Measurements from ENCODE around the gene AZI2.

Gene AZI2

DNA sequence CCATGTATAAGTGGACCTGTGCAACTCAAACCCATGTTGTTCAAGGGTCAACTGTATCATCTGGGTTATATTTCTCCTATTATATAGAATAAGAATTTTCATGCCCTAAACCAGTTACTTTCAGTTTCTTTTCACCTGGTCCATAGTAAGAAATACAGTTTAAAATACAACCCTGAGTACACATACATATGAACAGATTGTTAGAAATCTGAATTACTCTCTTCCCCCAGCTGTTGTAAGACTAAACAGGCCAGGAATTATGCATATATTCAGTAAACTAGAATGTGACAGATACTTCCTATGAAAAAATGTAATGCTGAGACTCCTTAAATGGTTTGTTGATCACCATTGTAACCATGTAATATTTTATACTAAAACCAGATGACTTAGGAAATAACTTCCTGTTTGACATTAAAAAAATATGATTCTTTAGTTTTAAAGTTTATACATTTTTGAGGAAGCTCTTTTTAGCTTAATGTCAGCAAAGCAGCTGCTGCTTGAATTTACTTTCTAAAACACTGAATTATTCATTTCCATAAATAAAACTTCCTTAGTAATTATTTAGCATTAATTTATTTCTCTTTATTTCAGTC is 52.6 kb downstream of the AZI2 start:
- H3K9ac ChIP-seq (ENCODE audit: low read length): peak overlapping the region; percentile 3
- no peak overlapping the region for H3K4me3 ChIP-seq (ENCODE audit: low read length)
- H3K27me3 ChIP-seq (ENCODE audit: control insufficient read depth, insufficient read depth, low read length): no peaks in the 10 kb centered on the region
- no peaks in the 10 kb centered on the region for H3K36me3 ChIP-seq (ENCODE audit: control insufficient read depth, insufficient read depth, low read length)
- no peaks in the 10 kb centered on the region for H3K9me3 ChIP-seq (ENCODE audit: control insufficient read depth, low read length)
- no peaks in the 10 kb centered on the region for H3K4me1 ChIP-seq (ENCODE audit: control insufficient read depth, insufficient read depth, low read length)

DNA sequence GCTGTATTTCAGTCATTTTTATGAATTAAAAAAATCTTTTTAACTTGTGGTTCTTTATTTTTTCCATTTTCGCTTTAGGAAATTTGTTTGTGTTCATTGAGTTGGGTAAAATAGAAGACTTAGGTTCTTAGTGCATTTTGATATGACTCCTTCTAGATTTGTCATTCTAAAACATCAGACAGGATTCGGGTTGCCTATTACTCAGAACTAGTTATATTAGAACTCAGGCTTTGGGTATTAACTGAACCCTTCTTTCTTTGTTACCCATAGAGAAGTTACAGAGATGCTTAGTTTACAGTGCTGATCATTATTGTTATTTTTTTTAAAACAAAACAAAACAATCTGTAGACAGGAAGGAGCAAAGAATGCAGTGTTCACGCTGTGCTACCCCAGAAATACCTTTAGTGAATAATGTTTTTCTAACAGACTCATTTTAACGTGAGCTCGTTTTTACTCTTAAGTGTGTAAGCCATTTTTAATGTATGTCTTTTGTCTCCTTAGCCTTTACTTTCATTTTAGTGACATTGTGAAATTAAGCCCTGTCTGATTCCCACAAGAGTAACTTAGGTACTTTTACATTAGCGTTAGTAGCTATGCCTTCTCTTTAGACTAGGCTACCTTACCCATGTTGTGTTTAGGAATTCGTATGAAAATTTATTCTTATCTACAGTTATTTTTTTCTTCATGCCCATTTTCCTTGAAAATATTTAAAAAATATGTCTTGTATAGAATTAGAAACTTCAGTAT is 53.8 kb downstream of the AZI2 start:
- H3K4me3 ChIP-seq (ENCODE audit: low read length): no peak overlapping the region
- H3K9me3 ChIP-seq (ENCODE audit: control insufficient read depth, low read length): no peaks in the 10 kb centered on the region
- no peaks in the 10 kb centered on the region for H3K27me3 ChIP-seq (ENCODE audit: control insufficient read depth, insufficient read depth, low read length)
- H3K4me1 ChIP-seq (ENCODE audit: control insufficient read depth, insufficient read depth, low read length): no peaks in the 10 kb centered on the region
- no peak overlapping the region for H3K9ac ChIP-seq (ENCODE audit: low read length)
- H3K36me3 ChIP-seq (ENCODE audit: control insufficient read depth, insufficient read depth, low read length): no peaks in the 10 kb centered on the region

DNA sequence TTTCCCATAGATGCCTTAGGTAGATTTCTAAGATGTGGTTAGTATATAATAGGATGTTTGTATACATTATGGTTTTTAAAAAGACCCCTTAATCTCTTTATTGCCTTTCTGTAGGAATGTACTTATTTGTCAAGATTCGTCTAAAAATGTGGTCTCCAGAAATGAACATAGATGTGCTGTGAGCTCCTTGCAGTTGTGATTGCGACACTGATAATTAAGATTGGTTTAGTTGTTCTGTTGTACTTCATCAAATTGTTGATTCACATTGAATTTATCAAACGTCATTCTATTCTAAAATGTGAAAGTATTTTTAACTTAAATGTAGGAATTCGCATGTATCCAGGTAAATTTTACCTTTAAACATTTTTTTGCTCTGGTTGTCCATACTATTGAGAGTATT is 56.0 kb downstream of the AZI2 start:
- Histone ChIP-seq H3K9me3 (ENCODE audit: control insufficient read depth, low read length) (no peaks in the 10 kb centered on the region), H3K4me1 (ENCODE audit: control insufficient read depth, insufficient read depth, low read length) (no peaks in the 10 kb centered on the region), H3K36me3 (ENCODE audit: control insufficient read depth, insufficient read depth, low read length) (no peaks in the 10 kb centered on the region), H3K27me3 (ENCODE audit: control insufficient read depth, insufficient read depth, low read length) (no peaks in the 10 kb centered on the region), H3K9ac (ENCODE audit: low read length) (no peak overlapping the region), H3K4me3 (ENCODE audit: low read length) (no peak overlapping the region)

- no peaks in the 10 kb centered on the region for H3K36me3 ChIP-seq (ENCODE audit: control insufficient read depth, insufficient read depth, low read length)
- H3K27me3 ChIP-seq (ENCODE audit: control insufficient read depth, insufficient read depth, low read length): no peaks in the 10 kb centered on the region
- H3K4me3 ChIP-seq (ENCODE audit: low read length): no peak overlapping the region
- no peaks in the 10 kb centered on the region for H3K4me1 ChIP-seq (ENCODE audit: control insufficient read depth, insufficient read depth, low read length)
- no peak overlapping the region for H3K9ac ChIP-seq (ENCODE audit: low read length)
- H3K9me3 ChIP-seq (ENCODE audit: control insufficient read depth, low read length): no peaks in the 10 kb centered on the region
Measured at GRCh38 chr3:28291577-28291976, 57.0 kb downstream of the AZI2 start.

DNA sequence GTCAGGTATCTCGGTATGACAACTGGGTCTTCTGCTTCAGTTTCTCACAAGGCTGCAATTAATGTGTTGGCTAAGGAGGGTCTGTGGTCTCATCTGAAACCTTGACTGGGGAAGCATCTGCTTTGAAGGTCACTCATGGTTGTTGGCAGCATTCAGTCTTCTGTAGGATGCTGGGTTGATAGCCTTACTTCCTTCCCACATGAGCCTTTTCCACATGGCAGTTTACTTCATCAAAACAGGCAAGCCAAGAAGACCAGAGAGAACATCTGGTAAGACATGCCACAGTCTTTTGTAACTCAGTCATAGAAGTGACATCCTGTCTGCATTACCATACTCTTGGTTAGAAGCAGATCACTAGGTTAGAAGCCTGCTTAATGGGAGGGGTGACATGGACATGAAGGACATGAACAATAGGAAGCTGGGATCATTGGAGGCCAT is 57.7 kb downstream of the AZI2 start:
- Histone ChIP-seq H3K4me1 (ENCODE audit: control insufficient read depth, insufficient read depth, low read length) (no peaks in the 10 kb centered on the region), H3K9ac (ENCODE audit: low read length) (no peak overlapping the region), H3K4me3 (ENCODE audit: low read length) (no peak overlapping the region), H3K9me3 (ENCODE audit: control insufficient read depth, low read length) (no peaks in the 10 kb centered on the region), H3K27me3 (ENCODE audit: control insufficient read depth, insufficient read depth, low read length) (no peaks in the 10 kb centered on the region), H3K36me3 (ENCODE audit: control insufficient read depth, insufficient read depth, low read length) (no peaks in the 10 kb centered on the region)

GRCh38 chr3:28287046-28287445 is 61.6 kb downstream of the AZI2 start:
- Histone ChIP-seq H3K4me1 (ENCODE audit: control insufficient read depth, insufficient read depth, low read length) (no peaks in the 10 kb centered on the region), H3K9ac (ENCODE audit: low read length) (no peak overlapping the region), H3K4me3 (ENCODE audit: low read length) (no peak overlapping the region), H3K36me3 (ENCODE audit: control insufficient read depth, insufficient read depth, low read length) (no peaks in the 10 kb centered on the region), H3K27me3 (ENCODE audit: control insufficient read depth, insufficient read depth, low read length) (no peaks in the 10 kb centered on the region), H3K9me3 (ENCODE audit: control insufficient read depth, low read length) (no peaks in the 10 kb centered on the region)

DNA sequence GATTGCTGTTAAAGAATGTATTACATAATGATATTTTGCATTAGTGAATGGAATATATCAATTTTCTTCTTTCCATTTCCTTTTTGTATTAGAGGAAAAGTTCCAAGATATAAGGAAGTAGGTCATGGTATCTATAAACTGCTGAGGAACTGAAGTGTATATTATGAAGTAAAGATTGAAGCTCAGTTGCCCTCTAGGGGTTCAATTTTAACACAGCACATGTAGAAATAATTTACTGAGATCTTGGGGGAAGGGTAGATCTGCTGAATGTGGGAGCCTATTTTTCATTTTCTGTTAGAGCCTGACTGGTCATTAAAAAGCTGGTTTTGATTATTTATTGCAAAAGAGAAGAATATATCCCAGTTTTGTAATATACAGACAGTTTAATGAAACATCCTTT is 62.0 kb downstream of the AZI2 start:
- Histone ChIP-seq H3K36me3 (ENCODE audit: control insufficient read depth, insufficient read depth, low read length) (no peaks in the 10 kb centered on the region), H3K27me3 (ENCODE audit: control insufficient read depth, insufficient read depth, low read length) (no peaks in the 10 kb centered on the region), H3K4me1 (ENCODE audit: control insufficient read depth, insufficient read depth, low read length) (no peaks in the 10 kb centered on the region), H3K9me3 (ENCODE audit: control insufficient read depth, low read length) (no peaks in the 10 kb centered on the region), H3K4me3 (ENCODE audit: low read length) (no peak overlapping the region), H3K9ac (ENCODE audit: low read length) (no peak overlapping the region)

DNA sequence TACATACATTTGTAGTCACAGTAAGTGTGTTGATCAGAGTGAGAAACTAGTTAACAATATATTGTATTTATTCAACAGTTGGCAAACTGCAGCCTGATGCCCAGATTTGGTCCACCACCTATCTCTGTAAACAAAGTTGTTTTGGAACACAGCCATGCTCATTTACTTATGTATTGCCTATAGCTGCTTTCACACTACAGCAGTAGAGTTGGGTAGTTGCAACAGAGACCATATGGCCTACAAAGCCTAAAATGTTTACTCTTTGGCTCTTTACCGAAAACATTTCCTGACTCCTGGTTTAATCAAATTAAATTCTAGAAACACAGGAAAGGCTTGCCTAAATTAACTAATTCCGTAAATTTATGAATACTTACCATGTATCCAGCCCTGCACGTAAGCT is 67.8 kb downstream of the AZI2 start:
- Histone ChIP-seq H3K36me3 (ENCODE audit: control insufficient read depth, insufficient read depth, low read length) (no peaks in the 10 kb centered on the region), H3K27me3 (ENCODE audit: control insufficient read depth, insufficient read depth, low read length) (no peaks in the 10 kb centered on the region), H3K9me3 (ENCODE audit: control insufficient read depth, low read length) (no peaks in the 10 kb centered on the region), H3K9ac (ENCODE audit: low read length) (no peak overlapping the region), H3K4me1 (ENCODE audit: control insufficient read depth, insufficient read depth, low read length) (no peaks in the 10 kb centered on the region), H3K4me3 (ENCODE audit: low read length) (no peak overlapping the region)

DNA sequence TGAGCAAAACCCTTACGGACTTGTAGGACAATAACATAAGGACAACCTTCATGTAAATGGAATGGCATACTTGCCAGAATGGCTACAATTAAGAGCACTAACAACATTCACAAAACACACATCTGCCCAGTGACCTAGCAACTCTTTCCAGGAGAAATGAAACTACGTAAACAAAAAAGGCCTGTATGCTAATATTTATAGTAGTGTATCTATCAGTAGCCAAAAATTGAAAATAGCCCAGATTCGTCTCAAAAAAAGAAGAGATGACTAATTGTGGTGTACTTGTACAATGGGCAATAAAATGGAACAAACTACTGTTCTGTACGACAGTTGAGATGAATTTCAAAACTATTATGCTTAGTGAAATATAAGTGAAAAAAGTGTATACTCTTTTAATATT is 68.9 kb downstream of the AZI2 start:
- no peaks in the 10 kb centered on the region for H3K27me3 ChIP-seq (ENCODE audit: control insufficient read depth, insufficient read depth, low read length)
- no peaks in the 10 kb centered on the region for H3K36me3 ChIP-seq (ENCODE audit: control insufficient read depth, insufficient read depth, low read length)
- no peaks in the 10 kb centered on the region for H3K9me3 ChIP-seq (ENCODE audit: control insufficient read depth, low read length)
- no peaks in the 10 kb centered on the region for H3K4me1 ChIP-seq (ENCODE audit: control insufficient read depth, insufficient read depth, low read length)
- H3K9ac ChIP-seq (ENCODE audit: low read length): no peak overlapping the region
- no peak overlapping the region for H3K4me3 ChIP-seq (ENCODE audit: low read length)

DNA sequence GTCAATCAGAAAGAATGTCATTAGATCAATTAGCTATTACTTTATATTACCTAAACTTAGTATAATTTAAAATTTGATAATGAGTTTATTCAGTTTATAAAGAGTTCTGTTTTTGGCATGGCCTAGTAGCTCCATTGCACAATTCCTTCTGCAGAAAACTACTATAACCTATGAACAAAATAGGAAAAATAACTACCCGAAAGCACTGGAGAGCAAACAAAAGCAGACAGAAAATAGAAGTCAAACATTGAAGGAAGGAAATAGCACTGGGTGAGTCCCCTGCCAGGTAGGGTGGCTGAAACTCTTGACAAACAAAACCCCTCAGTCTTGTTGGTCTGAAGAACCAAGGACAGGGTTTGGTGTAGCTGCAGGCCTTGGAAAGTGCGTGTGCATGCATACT is 69.7 kb downstream of the AZI2 start:
- Histone ChIP-seq H3K9ac (ENCODE audit: low read length) (no peak overlapping the region), H3K36me3 (ENCODE audit: control insufficient read depth, insufficient read depth, low read length) (no peaks in the 10 kb centered on the region), H3K4me3 (ENCODE audit: low read length) (no peak overlapping the region), H3K27me3 (ENCODE audit: control insufficient read depth, insufficient read depth, low read length) (no peaks in the 10 kb centered on the region), H3K9me3 (ENCODE audit: control insufficient read depth, low read length) (no peaks in the 10 kb centered on the region), H3K4me1 (ENCODE audit: control insufficient read depth, insufficient read depth, low read length) (no peaks in the 10 kb centered on the region)

DNA sequence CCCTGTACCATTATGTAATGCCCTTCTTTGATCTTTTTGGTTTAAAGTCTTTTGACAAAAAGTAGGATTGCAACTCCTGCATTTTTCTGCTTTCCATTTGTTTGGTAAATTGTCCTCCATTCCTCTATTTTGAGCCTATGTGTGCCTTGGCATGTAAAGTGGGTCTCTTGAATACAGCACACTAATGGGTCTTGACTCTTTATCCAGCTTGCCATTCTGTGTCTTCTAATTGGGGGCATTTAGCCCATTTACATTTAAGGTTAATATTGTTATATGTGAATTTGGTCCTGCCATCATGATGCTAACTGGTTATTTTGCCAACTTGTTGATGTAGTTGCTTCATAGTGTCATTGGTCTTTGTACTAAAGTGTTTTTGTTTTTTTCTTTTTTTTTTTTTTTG is 74.8 kb downstream of the AZI2 start:
- no peaks in the 10 kb centered on the region for H3K36me3 ChIP-seq (ENCODE audit: control insufficient read depth, insufficient read depth, low read length)
- H3K9me3 ChIP-seq (ENCODE audit: control insufficient read depth, low read length): no peaks in the 10 kb centered on the region
- H3K4me3 ChIP-seq (ENCODE audit: low read length): no peak overlapping the region
- no peaks in the 10 kb centered on the region for H3K27me3 ChIP-seq (ENCODE audit: control insufficient read depth, insufficient read depth, low read length)
- no peaks in the 10 kb centered on the region for H3K4me1 ChIP-seq (ENCODE audit: control insufficient read depth, insufficient read depth, low read length)
- H3K9ac ChIP-seq (ENCODE audit: low read length): no peak overlapping the region

Data from mucosa of stomach (tissue), 1 donor.